D721Med (cell line): ENCODE measurements around the gene KISS1R.

Experiments
- DNase-seq: peaks from one replicate; pipeline ENCODE4 v3.0.0; 2011; ENCODE audit warnings: low spot score; ENCODE audit not compliant: insufficient read length
- FAIRE-seq: peaks from 2 replicates; lab custom pipeline; 2011; peaks lifted over from hg19 to GRCh38; lab: Jason Lieb, UNC
- TF ChIP-seq, protein P1 (sequence below): IDR thresholded peaks from 2 replicates; pipeline ENCODE4 v1.5.1; 2012; ENCODE audit warnings: mild to moderate bottlenecking, control low read depth; ENCODE audit not compliant: insufficient read depth; ENCODE audit errors: missing control alignments

KISS1R gene

GRCh38 chr19:920051-920864 lies 3.1 kb downstream of the KISS1R start:
- FAIRE-seq (no peak), DNase-seq (no peak)
- TF ChIP-seq, protein P1, sequence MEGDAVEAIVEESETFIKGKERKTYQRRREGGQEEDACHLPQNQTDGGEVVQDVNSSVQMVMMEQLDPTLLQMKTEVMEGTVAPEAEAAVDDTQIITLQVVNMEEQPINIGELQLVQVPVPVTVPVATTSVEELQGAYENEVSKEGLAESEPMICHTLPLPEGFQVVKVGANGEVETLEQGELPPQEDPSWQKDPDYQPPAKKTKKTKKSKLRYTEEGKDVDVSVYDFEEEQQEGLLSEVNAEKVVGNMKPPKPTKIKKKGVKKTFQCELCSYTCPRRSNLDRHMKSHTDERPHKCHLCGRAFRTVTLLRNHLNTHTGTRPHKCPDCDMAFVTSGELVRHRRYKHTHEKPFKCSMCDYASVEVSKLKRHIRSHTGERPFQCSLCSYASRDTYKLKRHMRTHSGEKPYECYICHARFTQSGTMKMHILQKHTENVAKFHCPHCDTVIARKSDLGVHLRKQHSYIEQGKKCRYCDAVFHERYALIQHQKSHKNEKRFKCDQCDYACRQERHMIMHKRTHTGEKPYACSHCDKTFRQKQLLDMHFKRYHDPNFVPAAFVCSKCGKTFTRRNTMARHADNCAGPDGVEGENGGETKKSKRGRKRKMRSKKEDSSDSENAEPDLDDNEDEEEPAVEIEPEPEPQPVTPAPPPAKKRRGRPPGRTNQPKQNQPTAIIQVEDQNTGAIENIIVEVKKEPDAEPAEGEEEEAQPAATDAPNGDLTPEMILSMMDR = no peak

- no peak for DNase-seq
- TF ChIP-seq, protein P1 = no peak
- no peak for FAIRE-seq
Measured at GRCh38 chr19:924553-925086, 7.5 kb downstream of the KISS1R start.

- TF ChIP-seq, protein P1 = no peak
- no peak for DNase-seq
- FAIRE-seq = no peak
Measured at GRCh38 chr19:925087-925525, 8.0 kb downstream of the KISS1R start.

- TF ChIP-seq, protein P1 = no peak
- no peak for FAIRE-seq
- DNase-seq = peak; percentile 94
Measured at GRCh38 chr19:925526-926322, 8.6 kb downstream of the KISS1R start, which contains the start of gene ARID3A. Gene ARID3A (plus strand): TSS chr19:926035. CDS start chr19:929529, 3,494 bp downstream.

DNA sequence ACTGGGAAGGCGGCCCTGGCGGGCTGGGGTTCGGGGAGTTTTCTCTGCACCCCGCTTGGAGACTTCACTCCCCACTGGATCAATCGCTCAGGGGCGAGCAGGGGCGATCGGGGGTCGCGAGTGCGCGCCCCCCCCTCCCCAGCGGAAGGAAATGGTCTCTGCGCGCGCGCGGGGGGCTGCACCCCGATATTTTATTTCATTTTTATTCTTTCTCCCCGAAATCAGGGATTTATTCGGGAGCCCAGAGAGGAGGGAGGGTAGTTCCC lies 9.1 kb downstream of the KISS1R start:
- DNase-seq (no peak), FAIRE-seq (no peak)
- TF ChIP-seq, protein P1 = no peak

GRCh38 chr19:926589-927350 lies 9.6 kb downstream of the KISS1R start:
- DNase-seq (no peak), FAIRE-seq (no peak)
- TF ChIP-seq, protein P1 = no peak
